ENCODE results near the gene CREB5. TPM values are rescaled to one million over a fixed set of nuclear protein-coding genes. Genes with fewer than 3 reads are reported as not detected.
"Not testable (repeated sequence)": the region's sequence is repeated elsewhere in the genome, so short reads cannot be mapped to it uniquely, and the experiment has no call there.

The CREB5 gene
- total RNA-seq, 2 donors from 2014 or later: 0.53 to 2.6 TPM

- Histone ChIP-seq H3K4me1 (ENCODE audit: control insufficient read depth, insufficient read depth, low read length) (no peaks in the 10 kb centered on the region), H3K27me3 (ENCODE audit: control insufficient read depth, insufficient read depth, low read length, poor library complexity, severe bottlenecking) (no peaks in the 10 kb centered on the region), H3K4me3 (ENCODE audit: low read length) (no peak overlapping the region), H3K36me3 (ENCODE audit: control insufficient read depth, insufficient read depth, low read length) (no peaks in the 10 kb centered on the region), H3K9ac (ENCODE audit: extremely low read depth, low read length, poor library complexity, severe bottlenecking) (no peak overlapping the region), H3K27ac (ENCODE audit: low read depth, low read length) (no peak overlapping the region), H3K9me3 (ENCODE audit: control insufficient read depth, low read length) (no peaks in the 10 kb centered on the region)
- Mint-ChIP-seq H3K27me3 (ENCODE audit: insufficient read depth) (no peaks in the 10 kb centered on the region), H3K27ac (no peak overlapping the region), H3K36me3 (ENCODE audit: low read depth) (no peaks in the 10 kb centered on the region), H3K4me3 (no peak overlapping the region), H3K4me1 (peaks cover 7% of the 10 kb centered on the region), H3K9me3 (no peaks in the 10 kb centered on the region)
- no peak for TF ChIP-seq CTCF (conservative IDR thresholded peaks at IDR 0.05)
- DNase-seq: no peak
- 62 to 79% methylated on average over 2 of the region's 2 CpGs for WGBS, 2 experiments (ENCODE audit: insufficient coverage in 1 of 2, insufficient read length in 1 of 2)
Measured at GRCh38 chr7:28597284-28597683, 185.0 kb downstream of the CREB5 start.

GRCh38 chr7:28598037-28598436, 185.7 kb downstream of the CREB5 start:
- H3K9ac ChIP-seq (ENCODE audit: extremely low read depth, low read length, poor library complexity, severe bottlenecking); H3K36me3 Mint-ChIP-seq (ENCODE audit: low read depth); H3K27ac Mint-ChIP-seq; H3K27ac ChIP-seq (ENCODE audit: low read depth, low read length); H3K4me3 Mint-ChIP-seq; H3K27me3 Mint-ChIP-seq (ENCODE audit: insufficient read depth); H3K36me3 ChIP-seq (ENCODE audit: control insufficient read depth, insufficient read depth, low read length); DNase-seq; H3K4me1 ChIP-seq (ENCODE audit: control insufficient read depth, insufficient read depth, low read length); H3K4me1 Mint-ChIP-seq; H3K9me3 Mint-ChIP-seq; H3K4me3 ChIP-seq (ENCODE audit: low read length); H3K27me3 ChIP-seq (ENCODE audit: control insufficient read depth, insufficient read depth, low read length, poor library complexity, severe bottlenecking); H3K9me3 ChIP-seq (ENCODE audit: control insufficient read depth, low read length): not testable (repeated sequence)
- WGBS, 2 experiments (ENCODE audit: insufficient coverage in 1 of 2, insufficient read length in 1 of 2): 95 to 96% methylated on average over 4 to 5 of the region's 5 CpGs

- DNase-seq: no peak
- WGBS, 2 experiments (ENCODE audit: insufficient coverage in 1 of 2, insufficient read length in 1 of 2): 96% methylated on average over 3 of the region's 3 CpGs; no CpG with 5 or more reads in 1 of the 2 experiments
- H3K9me3 ChIP-seq (ENCODE audit: control insufficient read depth, low read length): no peaks in the 10 kb centered on the region
- H3K9ac ChIP-seq (ENCODE audit: extremely low read depth, low read length, poor library complexity, severe bottlenecking): no peak overlapping the region
- H3K4me1 ChIP-seq (ENCODE audit: control insufficient read depth, insufficient read depth, low read length): no peaks in the 10 kb centered on the region
- Mint-ChIP-seq H3K27me3 (ENCODE audit: insufficient read depth) (no peaks in the 10 kb centered on the region), H3K36me3 (ENCODE audit: low read depth) (no peaks in the 10 kb centered on the region), H3K9me3 (no peaks in the 10 kb centered on the region), H3K4me1 (peaks cover 7% of the 10 kb centered on the region), H3K4me3 (no peak overlapping the region), H3K27ac (no peak overlapping the region)
- TF ChIP-seq CTCF (conservative IDR thresholded peaks at IDR 0.05): no peak
- no peaks in the 10 kb centered on the region for H3K27me3 ChIP-seq (ENCODE audit: control insufficient read depth, insufficient read depth, low read length, poor library complexity, severe bottlenecking)
- no peak overlapping the region for H3K27ac ChIP-seq (ENCODE audit: low read depth, low read length)
- H3K36me3 ChIP-seq (ENCODE audit: control insufficient read depth, insufficient read depth, low read length): no peaks in the 10 kb centered on the region
- no peak overlapping the region for H3K4me3 ChIP-seq (ENCODE audit: low read length)
Measured at GRCh38 chr7:28598586-28598985, 186.3 kb downstream of the CREB5 start.

GRCh38 chr7:28599411-28599810, 187.1 kb downstream of the CREB5 start:
- 91% methylated on average over 5 of the region's 5 CpGs; no CpG with 5 or more reads in 1 of the 2 experiments for WGBS, 2 experiments (ENCODE audit: insufficient coverage in 1 of 2, insufficient read length in 1 of 2)
- H3K4me1 Mint-ChIP-seq: peaks cover 2% of the 10 kb centered on the region
- no peak for DNase-seq
- H3K27me3 ChIP-seq (ENCODE audit: control insufficient read depth, insufficient read depth, low read length, poor library complexity, severe bottlenecking): no peaks in the 10 kb centered on the region
- no peaks in the 10 kb centered on the region for H3K9me3 Mint-ChIP-seq
- no peak overlapping the region for H3K27ac Mint-ChIP-seq
- no peaks in the 10 kb centered on the region for H3K9me3 ChIP-seq (ENCODE audit: control insufficient read depth, low read length)
- H3K4me1 ChIP-seq (ENCODE audit: control insufficient read depth, insufficient read depth, low read length): no peaks in the 10 kb centered on the region
- H3K9ac ChIP-seq (ENCODE audit: extremely low read depth, low read length, poor library complexity, severe bottlenecking): no peak overlapping the region
- no peak overlapping the region for H3K4me3 Mint-ChIP-seq
- no peaks in the 10 kb centered on the region for H3K36me3 ChIP-seq (ENCODE audit: control insufficient read depth, insufficient read depth, low read length)
- H3K4me3 ChIP-seq (ENCODE audit: low read length): no peak overlapping the region
- no peak overlapping the region for H3K27ac ChIP-seq (ENCODE audit: low read depth, low read length)
- no peak for TF ChIP-seq CTCF (conservative IDR thresholded peaks at IDR 0.05)
- no peaks in the 10 kb centered on the region for H3K27me3 Mint-ChIP-seq (ENCODE audit: insufficient read depth)
- H3K36me3 Mint-ChIP-seq (ENCODE audit: low read depth): no peaks in the 10 kb centered on the region
